ENCODE results near the gene CREB1. TPM values are rescaled to one million over a fixed set of nuclear protein-coding genes. Genes with fewer than 3 reads are reported as not detected.

The CREB1 gene
- total RNA-seq, 1 donor from 2014 or later = 97.0 TPM

DNA sequence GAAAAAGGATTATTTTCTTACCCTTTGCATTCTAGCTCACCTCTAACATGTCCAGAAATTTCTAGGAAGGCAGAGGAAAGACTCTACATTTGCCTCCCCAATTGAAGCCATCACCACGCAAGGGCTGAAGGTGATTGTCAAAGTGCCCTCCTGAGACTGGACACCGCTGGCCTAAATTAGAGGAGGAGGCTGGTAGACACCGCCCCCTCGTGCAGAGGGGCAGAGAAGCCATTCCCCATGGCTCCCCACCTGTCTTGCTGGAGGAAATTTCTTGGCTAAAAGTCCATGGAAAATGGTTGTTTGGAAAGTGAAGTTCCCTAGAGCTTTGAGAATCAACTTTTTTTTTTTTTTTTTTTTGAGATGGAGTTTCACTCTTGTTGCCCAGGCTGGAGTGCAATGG is 31.3 kb upstream of the CREB1 start:
- H3K27me3 Mint-ChIP-seq (ENCODE audit: low read depth) = peaks cover 30% of the 10 kb centered on the region
- no peak for DNase-seq (ENCODE audit: low spot score in 2 of 2, unreplicated experiment in 2 of 2)
- peaks cover 3% of the 10 kb centered on the region for H3K4me1 Mint-ChIP-seq
- TF ChIP-seq, protein P1, sequence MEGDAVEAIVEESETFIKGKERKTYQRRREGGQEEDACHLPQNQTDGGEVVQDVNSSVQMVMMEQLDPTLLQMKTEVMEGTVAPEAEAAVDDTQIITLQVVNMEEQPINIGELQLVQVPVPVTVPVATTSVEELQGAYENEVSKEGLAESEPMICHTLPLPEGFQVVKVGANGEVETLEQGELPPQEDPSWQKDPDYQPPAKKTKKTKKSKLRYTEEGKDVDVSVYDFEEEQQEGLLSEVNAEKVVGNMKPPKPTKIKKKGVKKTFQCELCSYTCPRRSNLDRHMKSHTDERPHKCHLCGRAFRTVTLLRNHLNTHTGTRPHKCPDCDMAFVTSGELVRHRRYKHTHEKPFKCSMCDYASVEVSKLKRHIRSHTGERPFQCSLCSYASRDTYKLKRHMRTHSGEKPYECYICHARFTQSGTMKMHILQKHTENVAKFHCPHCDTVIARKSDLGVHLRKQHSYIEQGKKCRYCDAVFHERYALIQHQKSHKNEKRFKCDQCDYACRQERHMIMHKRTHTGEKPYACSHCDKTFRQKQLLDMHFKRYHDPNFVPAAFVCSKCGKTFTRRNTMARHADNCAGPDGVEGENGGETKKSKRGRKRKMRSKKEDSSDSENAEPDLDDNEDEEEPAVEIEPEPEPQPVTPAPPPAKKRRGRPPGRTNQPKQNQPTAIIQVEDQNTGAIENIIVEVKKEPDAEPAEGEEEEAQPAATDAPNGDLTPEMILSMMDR (IDR thresholded peaks at IDR 0.05; ENCODE audit: unreplicated experiment) = no peak
- no peak overlapping the region for H3K4me3 Mint-ChIP-seq
- H3K36me3 Mint-ChIP-seq = no peaks in the 10 kb centered on the region
- no peak overlapping the region for H3K27ac Mint-ChIP-seq
- H3K9me3 Mint-ChIP-seq = no peaks in the 10 kb centered on the region

DNA sequence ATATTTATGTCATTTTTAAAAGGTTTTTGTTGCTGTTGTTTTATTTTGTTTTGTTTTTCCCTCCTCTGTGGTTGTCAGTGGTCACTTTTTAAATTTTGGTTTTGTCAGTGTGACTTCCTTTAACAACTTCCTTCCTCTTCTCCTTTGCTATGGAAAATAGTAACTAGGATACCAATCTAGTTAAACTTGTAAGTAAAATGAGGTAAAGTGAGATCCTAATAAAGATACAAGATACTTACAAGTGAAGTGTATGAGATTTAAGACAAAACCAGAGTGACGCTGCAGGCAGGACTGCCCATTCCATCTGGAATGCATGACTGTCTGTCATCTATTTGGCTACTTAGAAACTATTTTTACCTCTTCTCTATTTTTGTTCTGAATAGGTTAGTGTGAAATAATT is 30.6 kb upstream of the CREB1 start:
- no peak for DNase-seq (ENCODE audit: low spot score in 2 of 2, unreplicated experiment in 2 of 2)
- H3K36me3 Mint-ChIP-seq = no peaks in the 10 kb centered on the region
- TF ChIP-seq, protein P1 (IDR thresholded peaks at IDR 0.05; ENCODE audit: unreplicated experiment) = no peak
- peaks cover 29% of the 10 kb centered on the region for H3K27me3 Mint-ChIP-seq (ENCODE audit: low read depth)
- peaks cover 5% of the 10 kb centered on the region for H3K4me1 Mint-ChIP-seq
- no peak overlapping the region for H3K4me3 Mint-ChIP-seq
- H3K27ac Mint-ChIP-seq = no peak overlapping the region
- no peaks in the 10 kb centered on the region for H3K9me3 Mint-ChIP-seq

GRCh38 chr2:207501802-207502576 is 27.8 kb upstream of the CREB1 start:
- no peak for DNase-seq (ENCODE audit: low spot score in 2 of 2, unreplicated experiment in 2 of 2)
- TF ChIP-seq, protein P1 (IDR thresholded peaks at IDR 0.05; ENCODE audit: unreplicated experiment) = no peak
- Mint-ChIP-seq H3K4me3 (no peak overlapping the region), H3K27ac (no peak overlapping the region), H3K9me3 (no peaks in the 10 kb centered on the region), H3K4me1 (peaks cover 30% of the 10 kb centered on the region), H3K27me3 (ENCODE audit: low read depth) (peaks cover 11% of the 10 kb centered on the region), H3K36me3 (no peaks in the 10 kb centered on the region)

DNA sequence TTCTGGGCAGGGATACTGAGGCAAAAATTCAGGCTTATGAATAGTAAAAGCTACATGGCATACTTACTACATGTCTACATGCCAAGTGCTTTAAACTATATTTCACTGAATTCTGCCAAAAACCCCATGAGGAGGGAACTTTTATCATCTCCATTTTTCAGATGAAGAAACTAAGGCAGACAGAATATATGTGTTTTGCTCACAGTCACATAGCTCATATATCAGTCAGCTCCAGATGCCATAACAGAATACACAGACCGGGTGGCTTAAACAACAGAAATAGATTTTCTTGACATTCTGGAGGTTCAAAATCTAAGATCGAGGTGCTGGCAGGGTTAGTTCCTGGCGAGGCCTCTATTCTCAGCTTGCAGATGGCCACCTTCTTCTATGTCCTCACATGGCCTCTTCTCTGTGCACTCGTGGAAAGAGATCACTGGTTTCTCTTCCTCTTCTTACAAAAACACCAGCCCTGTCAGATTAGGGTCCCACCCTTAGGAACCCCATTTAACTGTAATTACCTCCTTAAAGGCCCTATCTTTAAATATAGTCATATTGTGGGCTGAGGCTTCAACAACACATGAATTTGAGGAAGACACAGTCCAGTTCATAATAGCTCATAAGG is 27.1 kb upstream of the CREB1 start:
- Mint-ChIP-seq H3K36me3 (no peaks in the 10 kb centered on the region), H3K27ac (no peak overlapping the region), H3K4me3 (no peak overlapping the region), H3K9me3 (no peaks in the 10 kb centered on the region), H3K27me3 (ENCODE audit: low read depth) (peaks cover 11% of the 10 kb centered on the region), H3K4me1 (peaks cover 30% of the 10 kb centered on the region)
- DNase-seq (ENCODE audit: low spot score in 2 of 2, unreplicated experiment in 2 of 2) = no peak
- TF ChIP-seq, protein P1 (IDR thresholded peaks at IDR 0.05; ENCODE audit: unreplicated experiment) = no peak

DNA sequence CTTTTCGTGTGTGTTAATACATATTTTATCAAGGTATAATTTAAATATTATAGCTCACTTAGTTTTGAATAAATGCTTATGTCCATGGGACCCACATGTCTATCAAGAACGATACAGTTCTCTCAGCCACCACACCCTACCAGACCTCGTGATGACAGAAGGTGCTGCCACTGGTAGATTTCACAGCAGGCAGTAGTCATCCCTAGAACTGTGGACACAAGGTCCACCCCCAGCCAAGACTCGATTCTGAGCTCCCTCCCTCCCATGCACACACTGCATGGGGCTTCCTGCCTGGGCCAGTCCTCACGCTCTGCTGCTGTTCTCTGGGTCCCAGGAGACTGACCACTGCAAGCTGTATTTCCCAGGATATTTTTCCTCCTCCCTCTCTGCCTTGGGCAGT is 26.5 kb upstream of the CREB1 start:
- peaks cover 11% of the 10 kb centered on the region for H3K27me3 Mint-ChIP-seq (ENCODE audit: low read depth)
- H3K27ac Mint-ChIP-seq = no peak overlapping the region
- no peak overlapping the region for H3K4me3 Mint-ChIP-seq
- no peak for DNase-seq (ENCODE audit: low spot score in 2 of 2, unreplicated experiment in 2 of 2)
- H3K9me3 Mint-ChIP-seq = no peaks in the 10 kb centered on the region
- TF ChIP-seq, protein P1 (IDR thresholded peaks at IDR 0.05; ENCODE audit: unreplicated experiment) = no peak
- peaks cover 30% of the 10 kb centered on the region for H3K4me1 Mint-ChIP-seq
- H3K36me3 Mint-ChIP-seq = no peaks in the 10 kb centered on the region

All from mesothelial cell of epicardium (in vitro differentiated cells).